HepG2 (cell line): Measurements from ENCODE around the gene SAMD8. TPM values are rescaled to one million over a fixed set of nuclear protein-coding genes. Genes with fewer than 3 reads are reported as not detected.

ENCODE experiments used
- ARHGAP35 ChIP-seq: sonication (generic); formaldehyde crosslinking; IDR thresholded peaks from 2 replicates; pipeline ENCODE4 v1.9.0; 2022; ENCODE audit warnings: mild to moderate bottlenecking, inconsistent platforms, moderate library complexity, missing genetic modification reagents, borderline replicate concordance
- CBFB ChIP-seq: sonication (generic); formaldehyde crosslinking; IDR thresholded peaks from 2 replicates; pipeline ENCODE4 v1.4.0; 2020; ENCODE audit warnings: missing genetic modification reagents
- HDAC1 ChIP-seq: sonication (generic); formaldehyde crosslinking; IDR thresholded peaks from 2 replicates; pipeline ENCODE4 v1.5.1; 2020; ENCODE audit warnings: mild to moderate bottlenecking, missing genetic modification reagents
- HOXA7 ChIP-seq: sonication (generic); formaldehyde crosslinking; IDR thresholded peaks from 2 replicates; pipeline ENCODE4 v1.8.1; 2022; ENCODE audit warnings: mild to moderate bottlenecking, missing genetic modification reagents, moderate library complexity
- NFYC ChIP-seq: IDR thresholded peaks from 2 replicates; pipeline ENCODE4 v1.6.1; 2016; ENCODE audit warnings: missing genetic modification reagents, missing compliant biosample characterization
- PCBP1 ChIP-seq: fragments of 200-400 bp; formaldehyde crosslinking; IDR thresholded peaks from 2 replicates; pipeline ENCODE4 v1.6.1; 2017; ENCODE audit warnings: mild to moderate bottlenecking, low read depth, low read length, borderline replicate concordance
- PRMT3 ChIP-seq: sonication (generic); formaldehyde crosslinking; IDR thresholded peaks from 2 replicates; pipeline ENCODE4 v1.8.1; 2022; ENCODE audit warnings: low read depth, mild to moderate bottlenecking, moderate library complexity, missing genetic modification reagents, borderline replicate concordance
- RFX3 ChIP-seq: IDR thresholded peaks from 2 replicates; pipeline ENCODE4 v1.6.1; 2016; ENCODE audit warnings: missing biosample characterization, missing genetic modification reagents
- SP1 ChIP-seq, 2 experiments: fragments of 450-650 bp in 1 of 2; sonication (generic) in 1 of 2; formaldehyde crosslinking in 1 of 2; IDR thresholded peaks; 2 replicates each; pipeline versions ENCODE4 v1.4.0 to v1.6.1; 2016 to 2020; ENCODE audit warnings: missing genetic modification reagents in 1 of 2
- ZC3H13 ChIP-seq: sonication (generic); formaldehyde crosslinking; IDR thresholded peaks from 2 replicates; pipeline ENCODE4 v1.8.1; 2023; ENCODE audit warnings: mild to moderate bottlenecking, missing genetic modification reagents, moderate library complexity
- ZNF263 ChIP-seq: sonication (generic); formaldehyde crosslinking; IDR thresholded peaks from 2 replicates; pipeline ENCODE4 v1.4.0; 2020; ENCODE audit warnings: missing genetic modification reagents
- ZNF430 ChIP-seq: sonication (generic); formaldehyde crosslinking; IDR thresholded peaks from 2 replicates; pipeline ENCODE4 v1.9.0; 2021; ENCODE audit warnings: mild to moderate bottlenecking, missing genetic modification reagents
- ZNF556 ChIP-seq: sonication (generic); formaldehyde crosslinking; IDR thresholded peaks from 2 replicates; pipeline ENCODE4 v1.4.0; 2020; ENCODE audit warnings: mild to moderate bottlenecking, missing genetic modification reagents, borderline replicate concordance
- ZNF768 ChIP-seq: sonication (generic); formaldehyde crosslinking; IDR thresholded peaks from 2 replicates; pipeline ENCODE4 v1.4.0; 2020; ENCODE audit warnings: missing genetic modification reagents
- ZNF775 ChIP-seq: sonication (generic); formaldehyde crosslinking; IDR thresholded peaks from 2 replicates; pipeline ENCODE4 v1.4.0; 2020; ENCODE audit warnings: missing genetic modification reagents, mild to moderate bottlenecking, moderate library complexity, borderline replicate concordance
- ZNF782 ChIP-seq: sonication (generic); formaldehyde crosslinking; IDR thresholded peaks from 2 replicates; pipeline ENCODE4 v1.4.0; 2020; ENCODE audit warnings: missing genetic modification reagents, mild to moderate bottlenecking, borderline replicate concordance
- ZNF792 ChIP-seq: IDR thresholded peaks from 2 replicates; pipeline ENCODE4 v1.6.1; 2016
- ZNF839 ChIP-seq: sonication (generic); formaldehyde crosslinking; IDR thresholded peaks from 2 replicates; pipeline ENCODE4 v1.4.0; 2020; ENCODE audit warnings: missing genetic modification reagents, mild to moderate bottlenecking, borderline replicate concordance
- polyA plus RNA-seq, 8 experiments: library from polyadenylated mRNA; depleted of rRNA in 3 of 8; stranded (reverse) in 7 of 8; unstranded in 1 of 8; fragments of >200 nt; fragmentation: Illumina TruSeq in 4 of 8; extraction: Trizol in 4 of 8; gene quantifications; 2 replicates each; pipeline versions ENCODE4 v1.2.1 to v1.2.3, GENCODE V29; 2011 to 2016; ENCODE audit warnings: low read depth in 4 of 8, missing spikeins in 1 of 8, mixed read lengths in 1 of 8; ENCODE audit not compliant: insufficient read depth in 1 of 8
- total RNA-seq, 5 experiments: library from RNA; depleted of rRNA; stranded (reverse); fragments of >200 nt; fragmentation: Illumina TruSeq; extraction: Trizol; gene quantifications; 2 replicates each; pipeline ENCODE4 v1.2.3, GENCODE V29; 2016; ENCODE audit warnings: low read depth in 1 of 5
- TF ChIP-seq, protein P1 (sequence below): sonication (generic); formaldehyde crosslinking; IDR thresholded peaks from 2 replicates; pipeline ENCODE4 v1.4.0; 2020; ENCODE audit warnings: mild to moderate bottlenecking, missing genetic modification reagents
- TF ChIP-seq, protein P2 (sequence below): sonication (generic); formaldehyde crosslinking; IDR thresholded peaks from 2 replicates; pipeline ENCODE4 v1.5.0; 2020; ENCODE audit warnings: missing genetic modification reagents, mild to moderate bottlenecking, borderline replicate concordance
- TF ChIP-seq, protein P3 (sequence below): sonication (generic); formaldehyde crosslinking; IDR thresholded peaks from 2 replicates; pipeline ENCODE4 v1.4.0; 2020; ENCODE audit warnings: mild to moderate bottlenecking, missing genetic modification reagents

Gene SAMD8
- total and polyA plus RNA-seq, 2 of the 13 experiments (the other 11 are each of a cell fraction or from before 2014, with no cell fraction given), result 10.4 to 13.2 TPM

DNA sequence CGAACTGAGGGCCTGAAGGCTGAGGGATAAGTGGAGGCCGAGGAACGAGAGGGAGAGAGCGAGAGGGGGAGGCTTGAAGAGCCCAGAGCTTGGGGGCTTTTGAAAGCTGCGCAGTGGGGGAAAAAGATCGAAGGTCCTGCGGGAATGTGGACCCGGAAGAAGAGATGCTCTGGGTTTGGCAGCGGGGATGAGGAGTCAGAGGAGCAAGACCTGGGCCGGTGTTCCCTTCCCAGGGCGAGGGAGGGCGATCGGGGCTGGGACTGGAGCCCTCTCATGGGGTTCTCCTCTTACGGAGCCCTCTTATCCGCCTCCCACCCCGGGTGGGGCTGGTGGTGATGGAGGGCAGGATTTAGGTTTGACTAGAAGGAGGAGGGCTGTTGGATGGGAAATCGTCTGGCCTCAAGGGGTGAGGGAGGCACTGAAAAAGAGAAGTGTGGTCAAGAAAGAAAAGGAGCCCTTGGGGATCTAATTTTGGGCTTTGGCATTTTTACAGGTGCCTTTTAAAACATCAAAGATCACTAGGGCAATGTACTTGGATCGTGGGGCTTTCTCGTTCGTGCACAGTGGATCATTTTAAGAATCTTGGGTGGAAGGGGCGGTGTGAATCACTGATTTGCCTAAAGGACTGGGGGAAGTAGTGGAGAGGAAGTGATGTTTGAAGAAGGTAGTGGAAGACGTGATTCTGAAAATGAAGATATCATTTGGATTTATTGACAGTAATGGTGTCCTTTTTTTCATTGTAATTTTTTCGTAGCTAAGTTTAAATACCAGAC lies 637 bp downstream of the SAMD8 start (continued):
- TF ChIP-seq, protein P1, sequence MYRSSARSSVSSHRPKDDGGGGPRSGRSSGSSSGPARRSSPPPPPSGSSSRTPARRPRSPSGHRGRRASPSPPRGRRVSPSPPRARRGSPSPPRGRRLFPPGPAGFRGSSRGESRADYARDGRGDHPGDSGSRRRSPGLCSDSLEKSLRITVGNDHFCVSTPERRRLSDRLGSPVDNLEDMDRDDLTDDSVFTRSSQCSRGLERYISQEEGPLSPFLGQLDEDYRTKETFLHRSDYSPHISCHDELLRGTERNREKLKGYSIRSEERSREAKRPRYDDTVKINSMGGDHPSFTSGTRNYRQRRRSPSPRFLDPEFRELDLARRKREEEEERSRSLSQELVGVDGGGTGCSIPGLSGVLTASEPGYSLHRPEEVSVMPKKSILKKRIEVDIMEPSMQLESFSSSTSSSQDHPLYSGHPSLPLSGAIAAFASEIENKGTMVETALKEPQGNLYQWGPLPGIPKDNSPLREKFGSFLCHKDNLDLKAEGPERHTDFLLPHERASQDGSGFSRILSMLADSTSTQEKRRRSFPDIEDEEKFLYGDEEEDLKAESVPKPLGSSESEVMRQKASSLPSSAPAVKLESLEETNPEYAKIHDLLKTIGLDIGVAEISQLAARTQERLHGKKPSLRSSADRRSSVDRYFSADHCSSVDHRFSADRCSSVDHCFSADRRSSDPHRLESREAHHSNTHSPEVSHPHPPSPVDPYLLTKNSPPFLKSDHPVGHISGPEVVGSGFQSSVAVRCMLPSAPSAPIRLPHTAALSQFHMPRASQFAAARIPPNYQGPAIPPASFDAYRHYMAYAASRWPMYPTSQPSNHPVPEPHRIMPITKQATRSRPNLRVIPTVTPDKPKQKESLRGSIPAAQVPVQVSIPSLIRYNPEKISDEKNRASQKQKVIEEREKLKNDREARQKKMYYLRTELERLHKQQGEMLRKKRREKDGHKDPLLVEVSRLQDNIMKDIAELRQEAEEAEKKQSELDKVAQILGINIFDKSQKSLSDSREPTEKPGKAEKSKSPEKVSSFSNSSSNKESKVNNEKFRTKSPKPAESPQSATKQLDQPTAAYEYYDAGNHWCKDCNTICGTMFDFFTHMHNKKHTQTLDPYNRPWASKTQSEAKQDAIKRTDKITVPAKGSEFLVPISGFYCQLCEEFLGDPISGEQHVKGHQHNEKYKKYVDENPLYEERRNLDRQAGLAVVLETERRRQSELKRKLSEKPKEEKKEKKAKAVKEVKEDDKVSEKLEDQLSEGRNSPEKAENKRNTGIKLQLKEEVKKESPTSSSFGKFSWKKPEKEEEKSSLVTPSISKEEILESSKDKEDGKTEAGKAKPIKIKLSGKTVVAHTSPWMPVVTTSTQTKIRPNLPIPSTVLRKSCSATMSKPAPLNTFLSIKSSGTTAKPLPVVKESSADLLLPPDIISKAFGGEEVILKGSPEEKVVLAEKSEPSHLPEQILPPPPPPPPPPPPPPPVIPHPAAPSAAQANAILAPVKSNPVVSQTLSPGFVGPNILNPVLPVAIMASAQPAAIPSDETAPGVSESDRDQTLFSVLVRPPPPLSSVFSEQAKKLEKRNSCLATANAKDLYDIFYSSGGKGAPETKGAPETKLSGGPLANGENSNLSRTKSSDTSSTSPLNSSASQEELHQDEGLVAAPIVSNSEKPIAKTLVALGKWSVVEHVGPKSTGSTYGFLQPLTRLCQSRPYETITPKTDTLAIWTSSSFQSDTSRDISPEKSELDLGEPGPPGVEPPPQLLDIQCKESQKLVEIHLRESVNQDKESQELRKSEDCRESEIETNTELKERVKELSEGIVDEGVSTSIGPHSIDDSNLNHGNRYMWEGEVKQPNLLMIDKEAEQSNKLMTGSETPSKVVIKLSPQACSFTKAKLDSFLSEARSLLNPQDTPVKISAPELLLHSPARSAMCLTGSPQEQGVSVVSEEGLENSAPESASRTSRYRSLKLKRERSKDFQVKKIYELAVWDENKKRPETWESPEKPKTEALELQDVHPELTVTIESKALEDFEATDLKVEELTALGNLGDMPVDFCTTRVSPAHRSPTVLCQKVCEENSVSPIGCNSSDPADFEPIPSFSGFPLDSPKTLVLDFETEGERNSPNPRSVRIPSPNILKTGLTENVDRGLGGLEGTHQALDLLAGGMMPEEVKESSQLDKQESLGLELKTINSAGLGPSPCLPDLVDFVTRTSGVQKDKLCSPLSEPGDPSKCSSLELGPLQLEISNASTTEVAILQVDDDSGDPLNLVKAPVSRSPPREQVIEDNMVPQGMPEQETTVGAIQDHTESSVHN, result no peak
- no peak; the same call in 1 of the 2 replicates for TF ChIP-seq ZNF782 (CRISPR knock-in tag)
- no peak for TF ChIP-seq PRMT3 (CRISPR knock-in tag)
- no peak for TF ChIP-seq ARHGAP35 (CRISPR knock-in tag)
- TF ChIP-seq ZNF263 (CRISPR knock-in tag), result peak; percentile 67; the same call in 1 of the 2 replicates
- TF ChIP-seq NFYC (CRISPR knock-in tag), result no peak
- no peak for TF ChIP-seq SP1 (IDR thresholded peaks at IDR 0.05)
- no peak for TF ChIP-seq SP1 (CRISPR knock-in tag; IDR thresholded peaks at IDR 0.05)
- no peak for TF ChIP-seq ZNF839
- no peak for TF ChIP-seq CBFB (CRISPR knock-in tag)
- TF ChIP-seq ZNF792 (CRISPR knock-in tag), result peak; percentile 13; the same call in 1 of the 2 replicates
- no peak for TF ChIP-seq RFX3
- no peak; the same call in 1 of the 2 replicates for TF ChIP-seq ZNF556
- no peak for TF ChIP-seq ZNF768 (CRISPR knock-in tag)
- TF ChIP-seq, protein P2, sequence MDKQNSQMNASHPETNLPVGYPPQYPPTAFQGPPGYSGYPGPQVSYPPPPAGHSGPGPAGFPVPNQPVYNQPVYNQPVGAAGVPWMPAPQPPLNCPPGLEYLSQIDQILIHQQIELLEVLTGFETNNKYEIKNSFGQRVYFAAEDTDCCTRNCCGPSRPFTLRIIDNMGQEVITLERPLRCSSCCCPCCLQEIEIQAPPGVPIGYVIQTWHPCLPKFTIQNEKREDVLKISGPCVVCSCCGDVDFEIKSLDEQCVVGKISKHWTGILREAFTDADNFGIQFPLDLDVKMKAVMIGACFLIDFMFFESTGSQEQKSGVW (CRISPR knock-in tag), result no peak
- TF ChIP-seq ZC3H13 (CRISPR knock-in tag), result no peak
- TF ChIP-seq ZNF430, result no peak
- no peak for TF ChIP-seq ZNF775 (CRISPR knock-in tag)
- TF ChIP-seq, protein P3, sequence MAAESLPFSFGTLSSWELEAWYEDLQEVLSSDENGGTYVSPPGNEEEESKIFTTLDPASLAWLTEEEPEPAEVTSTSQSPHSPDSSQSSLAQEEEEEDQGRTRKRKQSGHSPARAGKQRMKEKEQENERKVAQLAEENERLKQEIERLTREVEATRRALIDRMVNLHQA (CRISPR knock-in tag), result no peak
- no peak for TF ChIP-seq HOXA7 (CRISPR knock-in tag)
- 0 out of 2 replicates have a peak, but pooled peaks have one; percentile 11 for TF ChIP-seq HDAC1 (CRISPR knock-in tag)
- no peak for TF ChIP-seq PCBP1
